Esophagus squamous epithelium (tissue), 5 donors: ENCODE data around the gene TRPC4. TPM values are rescaled to one million over a fixed set of nuclear protein-coding genes. Genes with fewer than 3 reads are reported as not detected.

Source experiments
- DNase-seq: peaks from one replicate; lab custom pipeline; 2025; lab: John Stamatoyannopoulos, UW
- H3K27ac ChIP-seq, 4 donors: fragments of 200-600 bp; sonication (generic); one replicate each; pipeline ENCODE4 v1.5.1; 2016 to 2019; ENCODE audit warnings: mild to moderate bottlenecking in 1 of 4
- H3K27me3 ChIP-seq, 4 donors: fragments of 200-600 bp; sonication (generic); 1 replicate in 3 of 4; 2 replicates in 1 of 4; pipeline versions ENCODE4 v1.5.1 to v1.6.0; 2017 to 2021; ENCODE audit warnings: antibody characterized with exemption in 1 of 4
- H3K36me3 ChIP-seq, 3 donors: fragments of 200-600 bp; sonication (generic); one replicate each; pipeline ENCODE4 v1.5.1; 2016 to 2019
- H3K4me1 ChIP-seq, 3 donors: fragments of 200-600 bp; sonication (generic); one replicate each; pipeline ENCODE4 v1.5.1; 2017 to 2019
- H3K4me3 ChIP-seq, 4 donors: fragments of 200-600 bp; sonication (generic); 1 replicate in 3 of 4; 2 replicates in 1 of 4; pipeline ENCODE4 v1.5.1; 2016 to 2019; ENCODE audit warnings: mild to moderate bottlenecking in 2 of 4, moderate library complexity in 1 of 4
- H3K9me3 ChIP-seq, 3 donors: fragments of 200-600 bp; sonication (generic); one replicate each; pipeline ENCODE4 v1.5.1; 2016 to 2019
- POLR2A ChIP-seq, 4 donors: fragments of 450-650 bp; IDR thresholded peaks; one replicate each; pipeline ENCODE4 v1.6.1; 2017; ENCODE audit warnings: antibody characterized with exemption in 4 of 4, mild to moderate bottlenecking in 4 of 4, moderate library complexity in 3 of 4
- WGBS, 2 donors: methylation state at CpG; one replicate each; pipeline ENCODE4 v1.1.5; 2018; 5-methylcytosine and 5-hydroxymethylcytosine counted together
- intact Hi-C: fragments of 100-400 bp; cut with DNase I; formaldehyde crosslinking; loops from one replicate; pipeline ENCODE4 v1.15.0; 2022
- total RNA-seq, 4 donors: library from RNA; depleted of rRNA; stranded (reverse); fragments of >200 nt; gene quantifications; one replicate each; pipeline ENCODE4 v1.1.0, GENCODE V29; 2016
- TF ChIP-seq, protein P1 (sequence below), 6 experiments: fragments of 450-650 bp in 4 of 6; fragments of 200-600 bp in 2 of 6; sonication (generic) in 2 of 6; IDR thresholded peaks; one replicate each; pipeline ENCODE4 v1.5.1; 2016 to 2019; ENCODE audit warnings: antibody characterized with exemption in 6 of 6, mild to moderate bottlenecking in 4 of 6, moderate library complexity in 4 of 6
- donor health status: DM: yes; HTN: yes; CAD: no.

TRPC4 gene
- total RNA-seq, 4 donors from 2014 or later: 0.09 to 0.19 (median 0.13) TPM; not detected in 1

DNA sequence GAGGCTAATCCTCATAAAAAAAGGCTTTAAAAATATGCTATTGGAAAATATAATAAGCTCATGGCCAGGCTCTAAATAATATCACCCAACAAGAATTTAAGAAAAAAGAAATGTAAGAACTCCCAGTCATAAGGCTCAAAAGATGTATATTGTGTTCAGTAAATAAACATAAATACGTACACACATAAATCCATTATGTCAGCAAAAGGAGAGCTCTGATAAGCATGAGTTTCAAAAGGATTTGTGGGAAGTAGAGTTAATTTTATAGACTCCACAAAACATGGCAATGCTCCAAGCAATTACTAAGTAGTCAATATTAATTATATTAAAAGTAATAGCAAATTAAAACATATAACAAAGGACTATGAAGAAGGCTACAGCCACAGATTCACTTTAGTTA is 37.3 kb upstream of the TRPC4 start:
- TF ChIP-seq, protein P1, sequence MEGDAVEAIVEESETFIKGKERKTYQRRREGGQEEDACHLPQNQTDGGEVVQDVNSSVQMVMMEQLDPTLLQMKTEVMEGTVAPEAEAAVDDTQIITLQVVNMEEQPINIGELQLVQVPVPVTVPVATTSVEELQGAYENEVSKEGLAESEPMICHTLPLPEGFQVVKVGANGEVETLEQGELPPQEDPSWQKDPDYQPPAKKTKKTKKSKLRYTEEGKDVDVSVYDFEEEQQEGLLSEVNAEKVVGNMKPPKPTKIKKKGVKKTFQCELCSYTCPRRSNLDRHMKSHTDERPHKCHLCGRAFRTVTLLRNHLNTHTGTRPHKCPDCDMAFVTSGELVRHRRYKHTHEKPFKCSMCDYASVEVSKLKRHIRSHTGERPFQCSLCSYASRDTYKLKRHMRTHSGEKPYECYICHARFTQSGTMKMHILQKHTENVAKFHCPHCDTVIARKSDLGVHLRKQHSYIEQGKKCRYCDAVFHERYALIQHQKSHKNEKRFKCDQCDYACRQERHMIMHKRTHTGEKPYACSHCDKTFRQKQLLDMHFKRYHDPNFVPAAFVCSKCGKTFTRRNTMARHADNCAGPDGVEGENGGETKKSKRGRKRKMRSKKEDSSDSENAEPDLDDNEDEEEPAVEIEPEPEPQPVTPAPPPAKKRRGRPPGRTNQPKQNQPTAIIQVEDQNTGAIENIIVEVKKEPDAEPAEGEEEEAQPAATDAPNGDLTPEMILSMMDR (IDR thresholded peaks at IDR 0.05): no peak
- TF ChIP-seq POLR2A (IDR thresholded peaks at IDR 0.05): no peak
- intact Hi-C loops: no loop called here
- H3K27ac ChIP-seq: no peak overlapping the region
- H3K9me3 ChIP-seq: no peaks in the 10 kb centered on the region
- 79 to 83% methylated on average over 1 of the region's 1 CpG for WGBS, 2 donors
- DNase-seq: no peak
- no peaks in the 10 kb centered on the region for H3K4me1 ChIP-seq
- no peaks in the 10 kb centered on the region for H3K36me3 ChIP-seq
- H3K27me3 ChIP-seq: no peaks in the 10 kb centered on the region
- no peak overlapping the region for H3K4me3 ChIP-seq

DNA sequence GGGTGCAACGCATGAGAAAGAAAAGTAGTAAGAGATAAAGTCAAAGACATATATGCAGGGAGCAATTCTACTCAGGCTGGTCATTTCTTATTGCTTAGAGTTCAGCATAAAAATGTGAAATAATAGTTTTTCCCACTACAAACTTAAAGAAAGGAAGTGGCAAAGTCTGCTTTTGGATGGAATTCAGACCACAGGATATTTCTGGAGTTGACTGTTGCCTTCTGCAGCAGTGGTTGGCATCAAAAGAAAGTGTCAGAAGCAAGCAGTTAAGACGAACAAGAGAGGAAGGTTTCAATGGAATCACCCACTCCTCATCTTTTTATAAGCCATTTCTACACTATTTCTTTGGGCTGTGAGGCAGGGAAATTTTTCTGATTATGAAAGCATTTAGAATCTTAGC is 36.2 kb upstream of the TRPC4 start:
- Histone ChIP-seq H3K4me3 (no peak overlapping the region), H3K36me3 (no peaks in the 10 kb centered on the region), H3K27ac (no peak overlapping the region), H3K27me3 (no peaks in the 10 kb centered on the region), H3K9me3 (no peaks in the 10 kb centered on the region), H3K4me1 (no peaks in the 10 kb centered on the region)
- intact Hi-C loops: no loop called here
- 62 to 76% methylated on average over 2 of the region's 2 CpGs for WGBS, 2 donors
- no peak for DNase-seq
- TF ChIP-seq, protein P1 (IDR thresholded peaks at IDR 0.05): no peak
- TF ChIP-seq POLR2A (IDR thresholded peaks at IDR 0.05): no peak

DNA sequence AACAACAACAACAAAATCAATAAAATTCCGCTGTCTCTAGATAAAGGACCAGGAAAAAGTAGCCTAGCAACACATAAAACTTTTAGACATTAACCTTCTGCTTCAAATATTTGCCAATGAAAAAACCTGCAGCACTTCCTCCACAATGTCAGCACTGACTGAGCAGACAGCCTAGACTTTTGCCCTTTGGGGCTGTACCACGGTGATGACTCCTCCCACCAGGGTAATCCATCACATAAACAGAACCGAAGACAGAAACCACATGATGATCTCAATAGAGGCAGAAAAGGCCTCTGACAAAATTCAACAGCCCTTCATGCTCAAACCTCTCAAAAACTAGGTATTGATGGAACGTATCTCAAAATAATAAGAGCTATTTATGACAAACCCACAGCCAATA is 30.2 kb upstream of the TRPC4 start:
- TF ChIP-seq, protein P1 (IDR thresholded peaks at IDR 0.05): no peak
- TF ChIP-seq POLR2A (IDR thresholded peaks at IDR 0.05): no peak
- Histone ChIP-seq H3K9me3 (no peaks in the 10 kb centered on the region), H3K4me3 (no peak overlapping the region), H3K27me3 (no peaks in the 10 kb centered on the region), H3K36me3 (no peaks in the 10 kb centered on the region), H3K27ac (no peak overlapping the region), H3K4me1 (no peaks in the 10 kb centered on the region)
- no peak for DNase-seq
- intact Hi-C loops: no loop called here
- WGBS, 2 donors: 27 to 38% methylated on average over 4 of the region's 4 CpGs

DNA sequence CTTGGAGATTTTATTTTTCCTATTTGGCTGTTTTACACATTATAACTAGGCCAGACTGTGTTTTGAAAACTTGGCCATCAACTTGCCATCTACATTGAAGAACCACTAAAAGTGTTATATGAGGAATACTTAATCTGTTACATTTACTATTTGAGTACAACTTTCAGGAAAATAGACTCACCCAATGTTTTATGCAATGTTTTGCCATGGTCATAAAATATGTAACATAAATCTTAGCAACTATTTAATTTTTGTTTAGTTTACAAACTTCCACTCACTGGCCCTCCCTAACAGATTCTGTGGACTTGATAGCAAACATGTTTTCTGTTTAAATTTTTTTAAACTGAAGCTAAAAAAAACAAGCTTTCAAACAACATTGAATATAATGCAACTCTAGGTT is 23.7 kb upstream of the TRPC4 start:
- Histone ChIP-seq H3K4me1 (no peaks in the 10 kb centered on the region), H3K4me3 (no peak overlapping the region), H3K27ac (no peak overlapping the region), H3K9me3 (no peaks in the 10 kb centered on the region), H3K36me3 (no peaks in the 10 kb centered on the region), H3K27me3 (no peaks in the 10 kb centered on the region)
- TF ChIP-seq POLR2A (IDR thresholded peaks at IDR 0.05): no peak
- TF ChIP-seq, protein P1 (IDR thresholded peaks at IDR 0.05): no peak
- intact Hi-C loops: no loop called here
- no peak for DNase-seq

DNA sequence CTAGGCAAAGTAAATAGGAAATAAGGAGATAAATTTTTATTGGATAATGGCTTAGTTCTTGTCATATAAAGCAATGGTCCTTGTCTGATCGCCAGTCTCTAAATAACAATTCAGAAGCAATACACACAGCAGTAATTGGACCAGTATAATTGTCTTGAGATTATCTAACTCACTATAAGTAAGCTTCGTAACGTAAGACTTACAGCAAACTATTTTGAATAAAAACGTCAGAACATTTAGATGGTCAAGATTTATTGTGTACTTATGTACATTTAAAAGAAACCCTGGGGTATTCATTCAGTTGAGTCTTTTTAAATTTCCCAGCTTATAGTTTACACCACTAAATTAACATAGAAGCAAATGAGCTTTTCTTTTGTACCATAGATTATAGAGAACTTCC is 20.2 kb upstream of the TRPC4 start:
- Histone ChIP-seq H3K27ac (no peak overlapping the region), H3K9me3 (no peaks in the 10 kb centered on the region), H3K27me3 (no peaks in the 10 kb centered on the region), H3K36me3 (no peaks in the 10 kb centered on the region), H3K4me3 (no peak overlapping the region), H3K4me1 (no peaks in the 10 kb centered on the region)
- DNase-seq: no peak
- intact Hi-C loops: no loop called here
- TF ChIP-seq, protein P1 (IDR thresholded peaks at IDR 0.05): no peak
- TF ChIP-seq POLR2A (IDR thresholded peaks at IDR 0.05): no peak
- WGBS, 2 donors: 59 to 64% methylated on average over 4 of the region's 4 CpGs
